ENCODE data around the gene MRAP2.

Gene MRAP2

DNA sequence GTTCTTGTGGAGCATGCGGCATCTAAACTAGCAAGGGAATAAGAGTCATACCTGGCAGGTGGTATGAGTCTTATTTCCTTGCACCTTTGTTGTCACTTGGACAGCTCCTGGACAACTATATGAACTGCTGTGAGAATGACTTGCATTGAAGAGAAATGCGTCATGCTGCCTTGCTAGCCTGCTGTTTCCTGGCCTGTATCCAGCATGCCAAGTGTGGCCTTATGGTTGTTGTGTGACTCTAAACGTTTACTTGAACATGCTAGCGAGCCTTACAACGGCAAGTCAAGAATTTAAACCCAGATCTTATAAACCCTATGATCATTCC lies 103.4 kb downstream of the MRAP2 start:
- no peak for DNase-seq

GRCh38 chr6:84137989-84138575 lies 104.5 kb downstream of the MRAP2 start:
- DNase-seq, result no peak

- no peak for DNase-seq
Measured at GRCh38 chr6:84139311-84139710, 105.7 kb downstream of the MRAP2 start.

All from GOT3 (cell line).